AG10803 (cell line): ENCODE data around the gene DUSP28.

Experiments used
- DNase-seq: peaks from one replicate; pipeline ENCODE4 v3.0.0; 2010; ENCODE audit warnings: low read depth
- H3K4me3 ChIP-seq: 2 replicates; pipeline ENCODE4 v1.5.1; 2011; ENCODE audit warnings: mild to moderate bottlenecking, low read length, control low read depth
- CTCF ChIP-seq: conservative IDR thresholded peaks from 2 replicates; pipeline ENCODE4 v1.5.1; 2011; ENCODE audit warnings: mild to moderate bottlenecking, low read length, control low read depth, inconsistent platforms

DUSP28 gene

GRCh38 chr2:240522406-240522805 lies 37.8 kb upstream of the DUSP28 start:
- no peak for DNase-seq
- no peak for TF ChIP-seq CTCF
- no peak overlapping the region for H3K4me3 ChIP-seq

GRCh38 chr2:240523451-240524281 lies 36.5 kb upstream of the DUSP28 start:
- no peak overlapping the region for H3K4me3 ChIP-seq
- no peak for TF ChIP-seq CTCF
- no peak for DNase-seq

GRCh38 chr2:240524963-240525718 lies 35.0 kb upstream of the DUSP28 start:
- no peak overlapping the region for H3K4me3 ChIP-seq
- no peak for DNase-seq
- TF ChIP-seq CTCF: no peak

GRCh38 chr2:240525802-240526201 lies 34.4 kb upstream of the DUSP28 start:
- no peak for DNase-seq
- H3K4me3 ChIP-seq: no peak overlapping the region
- no peak for TF ChIP-seq CTCF

GRCh38 chr2:240526521-240526920 lies 33.6 kb upstream of the DUSP28 start:
- H3K4me3 ChIP-seq: no peak overlapping the region

GRCh38 chr2:240527153-240527750 lies 32.9 kb upstream of the DUSP28 start:
- DNase-seq: no peak
- no peak overlapping the region for H3K4me3 ChIP-seq
- TF ChIP-seq CTCF: no peak

More at GRCh38 chr2:240526521-240526920, 33.6 kb upstream of the DUSP28 start:
- TF ChIP-seq CTCF: no peak
- DNase-seq: no peak
